ENCODE measurements around the gene TRIM31. TPM values are rescaled to one million over a fixed set of nuclear protein-coding genes. Genes with fewer than 3 reads are reported as not detected.

The TRIM31 gene
- total and polyA plus RNA-seq, 9 donors: 0.06 to 0.44 (median 0.12) TPM; not detected in 6

- 2% methylated on average over 18 of the region's 47 CpGs for WGBS (ENCODE audit: insufficient coverage)
- DNase-seq: peak; percentile 7
These were observed 12.1 kb downstream of the TRIM31 start for GRCh38 chr6:30100585-30101443.

GRCh38 chr6:30100154-30100553 is 12.7 kb downstream of the TRIM31 start:
- WGBS (ENCODE audit: insufficient coverage): 9% methylated on average over 4 of the region's 8 CpGs
- Histone ChIP-seq H3K4me3 (ENCODE audit: low read length) (no peak overlapping the region), H3K4me1 (ENCODE audit: control insufficient read depth, insufficient read depth, low read length) (peaks cover 22% of the 10 kb centered on the region)

More at GRCh38 chr6:30100585-30101443, 12.1 kb downstream of the TRIM31 start:
- Histone ChIP-seq H3K27ac (ENCODE audit: low read length) (no peak overlapping the region), H3K27me3 (ENCODE audit: control insufficient read depth, insufficient read depth, low read length) (peaks cover 69% of the 10 kb centered on the region), H3K4me1 (ENCODE audit: control insufficient read depth, insufficient read depth, low read length) (peaks cover 22% of the 10 kb centered on the region), H3K9me3 (replicated peaks; ENCODE audit: control insufficient read depth, low read depth, low read length) (no peaks in the 10 kb centered on the region), H3K4me3 (ENCODE audit: low read length) (peak overlapping the region; percentile 15), H3K36me3 (ENCODE audit: control insufficient read depth, insufficient read depth, low read length) (no peaks in the 10 kb centered on the region)

DNA sequence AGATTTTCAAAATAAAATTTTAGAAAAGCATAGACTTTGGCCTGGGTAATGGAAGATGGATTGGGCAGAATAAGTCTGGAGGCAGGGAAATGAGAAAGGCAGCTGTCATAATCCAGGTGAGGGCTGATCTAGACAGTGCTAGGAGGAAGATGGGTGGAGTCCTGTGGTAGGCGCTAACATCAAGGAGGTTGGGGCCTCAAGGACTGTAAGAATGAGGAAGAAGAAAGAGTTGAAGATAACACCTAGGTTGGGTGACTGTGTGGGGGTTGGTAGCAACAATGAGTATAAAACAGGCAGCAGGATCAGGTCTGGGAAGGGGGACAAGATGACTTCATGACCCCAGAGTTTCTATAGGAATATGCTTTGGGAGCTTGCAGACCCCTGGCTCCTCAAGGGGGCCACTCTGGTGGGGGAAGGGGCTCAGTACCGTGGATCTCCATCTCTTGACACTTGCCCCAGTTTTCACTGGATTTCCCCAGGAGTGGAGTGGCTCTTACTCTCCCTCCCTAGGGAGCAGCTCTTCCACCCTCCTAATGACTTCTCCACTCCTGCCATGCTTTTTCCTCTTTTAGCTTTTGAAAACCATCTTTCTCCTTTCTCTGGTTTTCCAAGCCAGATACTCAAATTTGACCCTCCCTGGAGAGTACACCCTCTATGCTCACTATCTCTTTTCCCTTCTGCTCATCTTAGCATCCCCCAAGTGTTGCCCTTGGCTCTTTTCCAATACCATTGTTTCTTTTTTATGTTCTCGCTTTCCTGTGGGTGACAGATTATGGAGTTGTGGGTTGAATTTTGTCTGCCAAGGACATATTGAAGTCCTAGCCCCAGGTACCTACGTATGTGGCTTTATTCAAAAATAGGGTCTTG is 14.8 kb downstream of the TRIM31 start:
- Histone ChIP-seq H3K36me3 (ENCODE audit: control insufficient read depth, insufficient read depth, low read length) (no peaks in the 10 kb centered on the region), H3K4me3 (ENCODE audit: low read length) (no peak overlapping the region), H3K27me3 (ENCODE audit: control insufficient read depth, insufficient read depth, low read length) (peaks cover 70% of the 10 kb centered on the region), H3K4me1 (ENCODE audit: control insufficient read depth, insufficient read depth, low read length) (peaks cover 17% of the 10 kb centered on the region), H3K27ac (ENCODE audit: low read length) (no peak overlapping the region), H3K9me3 (replicated peaks; ENCODE audit: control insufficient read depth, low read depth, low read length) (no peaks in the 10 kb centered on the region)
- 60% methylated on average over 2 of the region's 4 CpGs for WGBS (ENCODE audit: insufficient coverage)
- no peak for DNase-seq

More at GRCh38 chr6:30100154-30100553, 12.7 kb downstream of the TRIM31 start:
- no peaks in the 10 kb centered on the region for H3K36me3 ChIP-seq (ENCODE audit: control insufficient read depth, insufficient read depth, low read length)
- H3K9me3 ChIP-seq (replicated peaks; ENCODE audit: control insufficient read depth, low read depth, low read length): no peaks in the 10 kb centered on the region
- peaks cover 70% of the 10 kb centered on the region for H3K27me3 ChIP-seq (ENCODE audit: control insufficient read depth, insufficient read depth, low read length)
- no peak overlapping the region for H3K27ac ChIP-seq (ENCODE audit: low read length)
- no peak for DNase-seq

DNA sequence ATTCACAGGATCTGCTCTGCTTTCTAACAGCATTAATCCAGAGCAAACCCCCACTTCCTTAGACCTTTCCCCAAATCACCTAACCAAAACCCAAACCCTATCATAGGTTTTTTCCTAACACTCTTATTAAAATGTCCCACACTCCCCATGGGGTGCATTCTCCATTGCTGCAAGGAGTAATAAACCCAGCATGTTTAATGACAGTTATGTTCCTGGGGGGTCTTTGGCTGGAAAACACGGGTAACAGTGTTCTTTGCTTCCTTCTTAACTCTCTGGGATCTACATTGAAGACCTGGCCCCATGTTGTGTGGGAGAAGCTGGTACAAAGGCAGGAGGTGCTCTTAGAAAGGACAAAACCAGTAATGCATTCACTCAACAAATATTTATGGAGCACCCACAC is 16.1 kb downstream of the TRIM31 start:
- Histone ChIP-seq H3K4me1 (ENCODE audit: control insufficient read depth, insufficient read depth, low read length) (peaks cover 16% of the 10 kb centered on the region), H3K27me3 (ENCODE audit: control insufficient read depth, insufficient read depth, low read length) (peaks cover 67% of the 10 kb centered on the region), H3K36me3 (ENCODE audit: control insufficient read depth, insufficient read depth, low read length) (no peaks in the 10 kb centered on the region), H3K4me3 (ENCODE audit: low read length) (no peak overlapping the region), H3K9me3 (replicated peaks; ENCODE audit: control insufficient read depth, low read depth, low read length) (no peaks in the 10 kb centered on the region), H3K27ac (ENCODE audit: low read length) (no peak overlapping the region)
- no CpG with 5 or more reads among the region's 1 CpG for WGBS (ENCODE audit: insufficient coverage)
- DNase-seq: no peak

DNA sequence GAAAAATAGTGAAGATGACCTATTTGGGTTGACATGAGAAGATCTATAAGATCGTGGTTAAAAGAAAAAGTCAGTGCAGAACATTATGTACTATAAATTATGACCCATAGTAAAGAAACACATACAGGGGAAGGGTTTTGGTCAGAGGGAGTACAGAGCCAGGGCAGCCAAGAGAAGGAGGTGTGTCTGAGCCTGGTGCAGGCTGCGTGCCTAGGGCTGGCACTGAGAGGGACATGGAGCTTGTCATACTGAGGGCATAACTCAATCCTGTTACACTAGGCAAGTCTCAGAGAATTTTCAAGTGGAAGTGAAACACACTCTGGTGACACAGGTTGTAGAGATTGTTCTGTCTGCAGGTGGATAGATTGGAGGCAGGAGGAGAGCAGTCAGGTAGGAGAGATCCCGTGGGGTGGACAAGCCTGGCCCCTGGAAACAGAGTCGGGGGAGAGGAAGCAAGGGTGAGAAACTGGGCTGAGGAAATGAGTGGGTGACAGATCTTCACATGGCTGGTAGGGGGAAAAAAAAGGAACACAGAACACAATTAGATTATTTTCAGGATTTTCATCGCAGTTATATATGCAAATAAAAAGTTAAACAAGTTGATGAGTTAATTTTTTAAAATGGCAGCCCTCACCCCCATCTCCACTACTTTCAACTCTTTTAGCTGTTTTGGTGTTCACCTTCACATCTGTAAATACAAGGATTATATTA is 18.8 kb downstream of the TRIM31 start:
- DNase-seq: no peak
- Histone ChIP-seq H3K27ac (ENCODE audit: low read length) (no peak overlapping the region), H3K4me1 (ENCODE audit: control insufficient read depth, insufficient read depth, low read length) (peaks cover 3% of the 10 kb centered on the region), H3K9me3 (replicated peaks; ENCODE audit: control insufficient read depth, low read depth, low read length) (no peaks in the 10 kb centered on the region), H3K27me3 (ENCODE audit: control insufficient read depth, insufficient read depth, low read length) (peaks cover 50% of the 10 kb centered on the region), H3K4me3 (ENCODE audit: low read length) (no peak overlapping the region), H3K36me3 (ENCODE audit: control insufficient read depth, insufficient read depth, low read length) (no peaks in the 10 kb centered on the region)
- 60% methylated on average over 3 of the region's 5 CpGs for WGBS (ENCODE audit: insufficient coverage)

GRCh38 chr6:30092852-30093543 is 19.9 kb downstream of the TRIM31 start:
- DNase-seq: no peak
- H3K36me3 ChIP-seq (ENCODE audit: control insufficient read depth, insufficient read depth, low read length): no peaks in the 10 kb centered on the region
- peaks cover 3% of the 10 kb centered on the region for H3K4me1 ChIP-seq (ENCODE audit: control insufficient read depth, insufficient read depth, low read length)
- H3K27ac ChIP-seq (ENCODE audit: low read length): no peak overlapping the region
- no peaks in the 10 kb centered on the region for H3K9me3 ChIP-seq (replicated peaks; ENCODE audit: control insufficient read depth, low read depth, low read length)
- peaks cover 42% of the 10 kb centered on the region for H3K27me3 ChIP-seq (ENCODE audit: control insufficient read depth, insufficient read depth, low read length)
- no peak overlapping the region for H3K4me3 ChIP-seq (ENCODE audit: low read length)
- no CpG with 5 or more reads among the region's 6 CpGs for WGBS (ENCODE audit: insufficient coverage)

GRCh38 chr6:30091577-30092381 is 21.1 kb downstream of the TRIM31 start:
- no peaks in the 10 kb centered on the region for H3K9me3 ChIP-seq (replicated peaks; ENCODE audit: control insufficient read depth, low read depth, low read length)
- WGBS (ENCODE audit: insufficient coverage): 38% methylated on average over 11 of the region's 11 CpGs
- H3K36me3 ChIP-seq (ENCODE audit: control insufficient read depth, insufficient read depth, low read length): no peaks in the 10 kb centered on the region
- peaks cover 3% of the 10 kb centered on the region for H3K4me1 ChIP-seq (ENCODE audit: control insufficient read depth, insufficient read depth, low read length)
- H3K27ac ChIP-seq (ENCODE audit: low read length): no peak overlapping the region
- DNase-seq: no peak
- H3K4me3 ChIP-seq (ENCODE audit: low read length): no peak overlapping the region
- peaks cover 32% of the 10 kb centered on the region for H3K27me3 ChIP-seq (ENCODE audit: control insufficient read depth, insufficient read depth, low read length)

DNA sequence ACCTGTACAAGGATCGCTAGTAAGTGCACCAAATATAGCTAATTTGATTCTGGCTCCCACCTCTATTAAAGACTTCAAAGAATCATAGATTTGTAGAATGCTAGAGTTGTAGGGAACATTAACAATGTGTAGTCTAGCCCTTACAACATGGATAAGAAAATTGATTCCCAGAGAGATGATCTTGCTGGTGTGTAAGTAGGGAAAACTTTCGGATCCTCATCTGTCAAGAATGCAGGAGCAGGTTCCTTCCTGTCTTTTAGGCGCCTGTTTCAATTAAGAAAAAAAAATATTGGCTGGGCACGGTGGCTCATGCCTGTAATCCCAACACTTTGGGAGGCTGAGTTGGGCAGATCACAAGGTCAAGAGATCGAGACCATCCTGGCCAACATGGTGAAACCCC is 25.0 kb downstream of the TRIM31 start:
- DNase-seq: no peak
- H3K9me3 ChIP-seq (replicated peaks; ENCODE audit: control insufficient read depth, low read depth, low read length): no peaks in the 10 kb centered on the region
- H3K4me1 ChIP-seq (ENCODE audit: control insufficient read depth, insufficient read depth, low read length): peaks cover 3% of the 10 kb centered on the region
- H3K36me3 ChIP-seq (ENCODE audit: control insufficient read depth, insufficient read depth, low read length): no peaks in the 10 kb centered on the region
- no peak overlapping the region for H3K27ac ChIP-seq (ENCODE audit: low read length)
- no peak overlapping the region for H3K4me3 ChIP-seq (ENCODE audit: low read length)
- 67% methylated on average over 3 of the region's 5 CpGs for WGBS (ENCODE audit: insufficient coverage)
- H3K27me3 ChIP-seq (ENCODE audit: control insufficient read depth, insufficient read depth, low read length): peaks cover 12% of the 10 kb centered on the region

- H3K9me3 ChIP-seq (replicated peaks; ENCODE audit: control insufficient read depth, low read depth, low read length): no peaks in the 10 kb centered on the region
- peaks cover 67% of the 10 kb centered on the region for H3K27me3 ChIP-seq (ENCODE audit: control insufficient read depth, insufficient read depth, low read length)
- no peak for DNase-seq
- no peaks in the 10 kb centered on the region for H3K36me3 ChIP-seq (ENCODE audit: control insufficient read depth, insufficient read depth, low read length)
- peaks cover 16% of the 10 kb centered on the region for H3K4me1 ChIP-seq (ENCODE audit: control insufficient read depth, insufficient read depth, low read length)
- H3K27ac ChIP-seq (ENCODE audit: low read length): no peak overlapping the region
- H3K4me3 ChIP-seq (ENCODE audit: low read length): no peak overlapping the region
- whole genome bisulfite sequencing (ENCODE audit: insufficient coverage): 33% methylated on average over 1 of the region's 4 CpGs
These were observed 35.7 kb downstream of the TRIM31 start for GRCh38 chr6:30077218-30077617.

Data from muscle of leg (tissue), 11 donors.